OCI-LY3 (cell line): ENCODE measurements around the gene ADGRB3.

ENCODE experiments used
- H2AFZ ChIP-seq: fragments of 200-600, 300-600 bp; shearing (Covaris generic); 2 replicates; pipeline ENCODE4 v1.6.0; 2014; ENCODE audit warnings: antibody characterized with exemption, low read depth, low read length
- H3K27ac ChIP-seq: fragments of 200-600, 300-600 bp; sonication (generic); 2 replicates; pipeline ENCODE4 v1.5.1; 2014; ENCODE audit warnings: mild to moderate bottlenecking, low read length, moderate library complexity, mixed read lengths
- H3K27me3 ChIP-seq: fragments of 200-600, 300-600 bp; sonication (generic); 2 replicates; pipeline ENCODE4 v1.6.1; 2014; ENCODE audit warnings: low read depth, low read length, mixed read lengths
- H3K36me3 ChIP-seq: fragments of 200-600, 300-600 bp; sonication (generic); replicated peaks from 2 replicates; pipeline ENCODE3; 2014; ENCODE audit warnings: low read depth, low read length, mixed read lengths
- H3K4me1 ChIP-seq: fragments of 300-600, 200-600 bp; sonication (generic); 2 replicates; pipeline ENCODE4 v1.6.1; 2014; ENCODE audit warnings: low read length, mixed read lengths
- H3K4me2 ChIP-seq: fragments of 200-600, 300-600 bp; sonication (generic); 2 replicates; pipeline ENCODE4 v1.6.1; 2014; ENCODE audit warnings: low read length, mixed read lengths
- H3K4me3 ChIP-seq: fragments of 300-600, 200-600 bp; sonication (generic); 2 replicates; pipeline ENCODE4 v1.5.1; 2014; ENCODE audit warnings: antibody characterized with exemption, mild to moderate bottlenecking, low read length, moderate library complexity
- H3K79me2 ChIP-seq: fragments of 300-600, 200-600 bp; shearing (Covaris generic); 2 replicates; pipeline ENCODE4 v1.6.1; 2014; ENCODE audit warnings: mild to moderate bottlenecking, low read length, mixed read lengths
- H3K9ac ChIP-seq: fragments of 300-600, 200-600 bp; shearing (Covaris generic); 2 replicates; pipeline ENCODE4 v1.6.0; 2014; ENCODE audit warnings: mild to moderate bottlenecking, low read length, moderate library complexity
- H3K9me3 ChIP-seq: fragments of 200-600, 300-600 bp; shearing (Covaris generic); 2 replicates; pipeline ENCODE4 v1.6.1; 2014; ENCODE audit warnings: low read length, mixed read lengths; ENCODE audit not compliant: insufficient read depth
- H4K20me1 ChIP-seq: fragments of 200-600, 300-600 bp; sonication (generic); 2 replicates; pipeline ENCODE4 v1.6.1; 2016; ENCODE audit warnings: low read length, mixed read lengths; ENCODE audit not compliant: insufficient read depth
- EZH2phosphoT487 ChIP-seq: fragments of 200-600 bp; shearing (Covaris generic); IDR thresholded peaks from 2 replicates; pipeline ENCODE4 v1.6.1; 2018; ENCODE audit warnings: antibody characterized with exemption, mixed run types, low read depth
- TF ChIP-seq, protein P1 (sequence below): fragments of 200-600, 300-600 bp; sonication (generic); IDR thresholded peaks from 2 replicates; pipeline ENCODE4 v1.5.1; 2014; ENCODE audit warnings: antibody characterized with exemption, low read length, low read depth

The ADGRB3 gene

DNA sequence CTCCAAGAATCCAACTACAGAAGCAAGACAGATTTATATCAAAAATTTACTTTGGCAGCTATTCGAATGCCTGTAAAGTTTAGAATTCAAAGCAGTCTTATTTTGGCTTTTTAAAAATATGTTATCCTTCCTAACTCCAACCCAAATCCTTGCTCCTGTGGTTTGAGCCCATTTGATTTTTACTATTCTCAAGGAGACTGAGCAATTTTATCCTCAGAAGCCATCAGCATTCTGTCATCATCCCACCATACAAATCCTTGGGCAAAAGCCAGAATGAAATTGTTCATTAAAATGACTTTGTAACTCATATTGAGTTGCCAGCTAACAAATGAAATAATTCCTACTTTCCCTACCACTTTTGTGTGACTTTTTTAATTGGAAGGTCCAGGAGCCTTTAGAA is 392.8 kb downstream of the ADGRB3 start:
- H3K36me3 ChIP-seq = no peaks in the 10 kb centered on the region
- no peaks in the 10 kb centered on the region for H4K20me1 ChIP-seq

DNA sequence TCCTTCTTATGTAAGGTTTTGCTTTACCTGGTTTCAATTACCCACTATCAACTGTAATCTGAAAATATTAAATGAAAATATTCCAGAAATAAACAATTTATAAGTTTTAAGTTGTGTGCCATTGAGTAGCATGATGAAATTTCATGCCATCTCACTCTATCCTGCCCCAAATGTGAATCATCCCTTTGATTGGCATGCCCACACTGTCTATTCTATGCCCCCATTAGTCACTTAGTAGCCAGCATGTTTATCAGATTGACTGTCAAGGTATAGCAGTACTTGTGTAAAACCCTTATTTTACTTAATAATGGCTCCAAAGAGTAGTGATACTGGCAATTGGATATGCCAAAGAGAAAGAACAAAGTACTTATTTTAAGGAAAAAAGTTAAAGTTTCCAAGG is 403.8 kb downstream of the ADGRB3 start:
- TF ChIP-seq, protein P1, sequence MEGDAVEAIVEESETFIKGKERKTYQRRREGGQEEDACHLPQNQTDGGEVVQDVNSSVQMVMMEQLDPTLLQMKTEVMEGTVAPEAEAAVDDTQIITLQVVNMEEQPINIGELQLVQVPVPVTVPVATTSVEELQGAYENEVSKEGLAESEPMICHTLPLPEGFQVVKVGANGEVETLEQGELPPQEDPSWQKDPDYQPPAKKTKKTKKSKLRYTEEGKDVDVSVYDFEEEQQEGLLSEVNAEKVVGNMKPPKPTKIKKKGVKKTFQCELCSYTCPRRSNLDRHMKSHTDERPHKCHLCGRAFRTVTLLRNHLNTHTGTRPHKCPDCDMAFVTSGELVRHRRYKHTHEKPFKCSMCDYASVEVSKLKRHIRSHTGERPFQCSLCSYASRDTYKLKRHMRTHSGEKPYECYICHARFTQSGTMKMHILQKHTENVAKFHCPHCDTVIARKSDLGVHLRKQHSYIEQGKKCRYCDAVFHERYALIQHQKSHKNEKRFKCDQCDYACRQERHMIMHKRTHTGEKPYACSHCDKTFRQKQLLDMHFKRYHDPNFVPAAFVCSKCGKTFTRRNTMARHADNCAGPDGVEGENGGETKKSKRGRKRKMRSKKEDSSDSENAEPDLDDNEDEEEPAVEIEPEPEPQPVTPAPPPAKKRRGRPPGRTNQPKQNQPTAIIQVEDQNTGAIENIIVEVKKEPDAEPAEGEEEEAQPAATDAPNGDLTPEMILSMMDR = no peak
- no peak for TF ChIP-seq EZH2phosphoT487
- Histone ChIP-seq H3K9me3 (no peaks in the 10 kb centered on the region), H3K4me3 (no peak overlapping the region), H3K27ac (no peak overlapping the region), H3K36me3 (no peaks in the 10 kb centered on the region), H3K4me1 (no peaks in the 10 kb centered on the region), H4K20me1 (no peaks in the 10 kb centered on the region), H3K4me2 (no peak overlapping the region), H3K79me2 (no peaks in the 10 kb centered on the region), H3K9ac (no peak overlapping the region), H3K27me3 (no peaks in the 10 kb centered on the region), H2AFZ (no peak overlapping the region)

More for the DNA sequence above, 392.8 kb downstream of the ADGRB3 start:
- Histone ChIP-seq H2AFZ (no peak overlapping the region), H3K79me2 (no peaks in the 10 kb centered on the region), H3K4me2 (no peak overlapping the region), H3K9ac (no peak overlapping the region), H3K27me3 (no peaks in the 10 kb centered on the region), H3K4me3 (no peak overlapping the region), H3K4me1 (peaks cover 16% of the 10 kb centered on the region), H3K27ac (no peak overlapping the region), H3K9me3 (no peaks in the 10 kb centered on the region)
- TF ChIP-seq EZH2phosphoT487 = no peak
- TF ChIP-seq, protein P1 = no peak

GRCh38 chr6:69042297-69042696 is 407.2 kb downstream of the ADGRB3 start:
- Histone ChIP-seq H3K27ac (no peak overlapping the region), H2AFZ (no peak overlapping the region), H3K27me3 (no peaks in the 10 kb centered on the region), H3K4me2 (no peak overlapping the region), H3K4me3 (no peak overlapping the region), H3K36me3 (no peaks in the 10 kb centered on the region), H3K4me1 (no peaks in the 10 kb centered on the region), H3K9ac (no peak overlapping the region), H3K79me2 (no peaks in the 10 kb centered on the region), H4K20me1 (no peaks in the 10 kb centered on the region), H3K9me3 (no peaks in the 10 kb centered on the region)
- TF ChIP-seq, protein P1 = no peak
- TF ChIP-seq EZH2phosphoT487 = no peak

DNA sequence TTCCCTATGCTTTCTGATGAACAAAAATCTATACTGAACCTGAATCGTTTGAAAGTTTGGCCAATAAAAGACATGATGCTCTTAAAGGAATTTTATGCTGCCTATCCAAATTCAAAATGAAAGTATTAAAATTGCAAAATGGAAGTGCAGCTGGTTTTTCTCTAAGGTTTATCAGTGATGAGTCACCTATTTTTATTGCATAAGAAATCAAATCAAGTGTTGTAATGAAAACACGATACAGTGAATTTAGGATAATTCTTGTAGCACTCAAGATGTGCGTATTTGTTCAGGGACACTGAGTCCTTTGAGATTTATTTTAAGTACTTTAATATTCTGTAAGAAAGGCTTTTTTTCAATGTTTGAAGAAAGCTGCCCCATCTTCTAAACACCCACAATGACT is 409.5 kb downstream of the ADGRB3 start:
- Histone ChIP-seq H3K4me2 (no peak overlapping the region), H3K4me3 (no peak overlapping the region), H3K27me3 (no peaks in the 10 kb centered on the region), H3K9ac (no peak overlapping the region), H4K20me1 (no peaks in the 10 kb centered on the region), H3K4me1 (no peaks in the 10 kb centered on the region), H3K27ac (no peak overlapping the region), H3K79me2 (no peaks in the 10 kb centered on the region), H3K9me3 (no peaks in the 10 kb centered on the region), H2AFZ (no peak overlapping the region), H3K36me3 (no peaks in the 10 kb centered on the region)
- TF ChIP-seq, protein P1 = no peak
- no peak for TF ChIP-seq EZH2phosphoT487
